Measurements from ENCODE around the gene AKAP6.

Gene AKAP6

DNA sequence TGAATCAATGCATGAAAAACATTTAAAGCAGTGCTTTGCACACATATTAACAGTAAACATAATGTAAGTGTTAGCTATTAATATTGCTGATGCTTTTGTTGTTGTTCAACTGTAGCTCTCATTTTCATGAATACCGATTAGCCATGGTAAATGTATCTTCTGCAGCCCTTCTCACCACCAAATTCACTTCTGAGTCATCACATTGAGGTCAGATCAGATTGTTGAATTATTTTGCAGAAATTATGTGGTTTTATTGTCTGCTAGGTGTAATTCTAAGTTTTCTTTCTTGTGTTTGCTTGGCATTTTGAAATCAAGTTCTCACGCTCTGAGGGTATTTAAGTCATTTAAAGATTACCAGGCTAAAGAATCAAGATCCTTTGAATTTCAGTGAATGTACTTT is 74.6 kb downstream of the AKAP6 start:
- DNase-seq (ENCODE audit: low read depth): no peak
- TF ChIP-seq, protein P1, sequence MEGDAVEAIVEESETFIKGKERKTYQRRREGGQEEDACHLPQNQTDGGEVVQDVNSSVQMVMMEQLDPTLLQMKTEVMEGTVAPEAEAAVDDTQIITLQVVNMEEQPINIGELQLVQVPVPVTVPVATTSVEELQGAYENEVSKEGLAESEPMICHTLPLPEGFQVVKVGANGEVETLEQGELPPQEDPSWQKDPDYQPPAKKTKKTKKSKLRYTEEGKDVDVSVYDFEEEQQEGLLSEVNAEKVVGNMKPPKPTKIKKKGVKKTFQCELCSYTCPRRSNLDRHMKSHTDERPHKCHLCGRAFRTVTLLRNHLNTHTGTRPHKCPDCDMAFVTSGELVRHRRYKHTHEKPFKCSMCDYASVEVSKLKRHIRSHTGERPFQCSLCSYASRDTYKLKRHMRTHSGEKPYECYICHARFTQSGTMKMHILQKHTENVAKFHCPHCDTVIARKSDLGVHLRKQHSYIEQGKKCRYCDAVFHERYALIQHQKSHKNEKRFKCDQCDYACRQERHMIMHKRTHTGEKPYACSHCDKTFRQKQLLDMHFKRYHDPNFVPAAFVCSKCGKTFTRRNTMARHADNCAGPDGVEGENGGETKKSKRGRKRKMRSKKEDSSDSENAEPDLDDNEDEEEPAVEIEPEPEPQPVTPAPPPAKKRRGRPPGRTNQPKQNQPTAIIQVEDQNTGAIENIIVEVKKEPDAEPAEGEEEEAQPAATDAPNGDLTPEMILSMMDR (IDR thresholded peaks at IDR 0.05; ENCODE audit: low read depth, low read length, missing control alignments): no peak
- no peak overlapping the region for H3K4me3 ChIP-seq (ENCODE audit: low read depth, low read length)

- no peak overlapping the region for H3K4me3 ChIP-seq (ENCODE audit: low read depth, low read length)
- no peak for DNase-seq (ENCODE audit: low read depth)
- TF ChIP-seq, protein P1 (IDR thresholded peaks at IDR 0.05; ENCODE audit: low read depth, low read length, missing control alignments): no peak
Observed at GRCh38 chr14:32404784-32405573, 75.9 kb downstream of the AKAP6 start.

DNA sequence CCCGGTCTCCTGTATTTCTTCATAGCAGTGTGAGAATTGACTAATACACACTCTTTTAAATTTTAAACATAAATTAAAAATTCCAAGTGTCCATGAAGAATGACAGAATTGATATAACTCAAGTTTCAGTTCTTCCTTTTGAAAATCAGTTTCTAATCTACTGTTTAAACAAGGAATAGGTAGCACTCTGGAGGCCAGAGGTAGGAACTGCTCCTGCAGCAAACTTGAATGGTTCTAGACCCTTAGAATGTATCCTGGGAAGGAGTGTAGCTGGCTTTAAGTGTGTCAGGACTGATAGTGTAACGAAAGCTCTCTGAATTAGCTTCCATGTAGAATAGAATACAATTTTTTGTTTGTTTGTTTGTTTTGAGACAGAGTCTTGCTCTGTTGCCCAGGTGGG is 76.8 kb downstream of the AKAP6 start:
- DNase-seq (ENCODE audit: low read depth): no peak
- TF ChIP-seq, protein P1 (IDR thresholded peaks at IDR 0.05; ENCODE audit: low read depth, low read length, missing control alignments): peak; percentile 19
- no peak overlapping the region for H3K4me3 ChIP-seq (ENCODE audit: low read depth, low read length)

DNA sequence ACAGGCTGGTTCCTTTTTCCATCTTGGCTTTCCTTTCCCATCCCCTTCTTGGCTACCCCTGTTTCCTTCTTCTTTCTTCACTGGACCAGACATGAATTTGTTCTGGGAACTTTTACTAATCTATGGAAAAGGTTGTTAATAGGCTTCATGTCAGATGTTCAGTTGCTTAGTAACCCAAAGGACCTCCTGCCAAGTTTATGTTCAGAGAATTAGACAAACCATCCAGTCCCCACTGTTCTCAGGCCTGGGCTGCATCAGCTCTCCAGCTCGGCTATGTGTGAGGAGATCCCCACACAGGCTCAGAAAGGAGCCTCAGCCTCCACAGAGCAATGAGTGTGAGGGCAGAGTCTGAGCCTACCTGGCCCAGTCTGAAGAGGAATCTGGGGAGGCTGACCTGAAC is 78.0 kb downstream of the AKAP6 start:
- DNase-seq (ENCODE audit: low read depth): no peak
- TF ChIP-seq, protein P1 (IDR thresholded peaks at IDR 0.05; ENCODE audit: low read depth, low read length, missing control alignments): no peak
- no peak overlapping the region for H3K4me3 ChIP-seq (ENCODE audit: low read depth, low read length)

DNA sequence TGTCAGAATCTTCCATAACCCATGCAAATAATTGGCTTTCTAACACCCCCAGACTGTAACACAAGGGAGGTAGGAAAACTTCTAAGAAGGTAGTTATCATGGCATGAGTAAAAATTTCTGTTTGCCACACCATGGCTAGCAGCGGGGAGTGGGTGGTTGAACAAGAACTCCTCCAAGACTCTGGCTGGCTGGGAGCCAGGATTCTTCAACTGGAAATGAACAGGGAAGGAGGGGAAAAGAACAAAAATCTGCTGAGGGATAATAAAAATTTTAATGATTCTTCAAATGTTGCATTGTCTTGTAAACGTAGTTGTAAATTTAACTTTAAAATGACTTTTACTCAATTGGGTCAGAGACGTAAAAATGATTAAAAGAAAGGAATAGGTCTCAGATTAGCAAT is 78.9 kb downstream of the AKAP6 start:
- TF ChIP-seq, protein P1 (IDR thresholded peaks at IDR 0.05; ENCODE audit: low read depth, low read length, missing control alignments): no peak
- H3K4me3 ChIP-seq (ENCODE audit: low read depth, low read length): no peak overlapping the region
- DNase-seq (ENCODE audit: low read depth): no peak

GRCh38 chr14:32412103-32412502 is 83.0 kb downstream of the AKAP6 start:
- DNase-seq (ENCODE audit: low read depth): no peak
- TF ChIP-seq, protein P1 (IDR thresholded peaks at IDR 0.05; ENCODE audit: low read depth, low read length, missing control alignments): no peak
- H3K4me3 ChIP-seq (ENCODE audit: low read depth, low read length): no peak overlapping the region

DNA sequence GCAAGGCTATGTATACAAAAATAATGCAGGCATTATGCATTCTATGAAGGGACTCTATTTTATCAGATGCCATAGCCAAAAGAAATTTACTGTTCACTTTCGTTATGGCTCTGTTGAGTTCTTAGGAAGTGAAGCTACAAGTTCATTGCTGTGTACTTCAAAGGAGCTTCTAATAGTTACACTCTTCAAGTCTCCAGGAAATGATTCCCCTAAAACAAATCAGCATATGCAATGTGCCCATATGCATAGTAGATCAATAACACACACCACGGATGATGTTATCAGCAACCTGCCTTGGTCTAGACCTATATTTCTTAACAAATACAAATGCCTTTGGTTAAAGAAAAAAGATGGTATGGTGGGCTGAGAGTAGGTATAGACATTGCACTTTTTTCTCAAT is 83.4 kb downstream of the AKAP6 start:
- TF ChIP-seq, protein P1 (IDR thresholded peaks at IDR 0.05; ENCODE audit: low read depth, low read length, missing control alignments): no peak
- DNase-seq (ENCODE audit: low read depth): no peak
- no peak overlapping the region for H3K4me3 ChIP-seq (ENCODE audit: low read depth, low read length)

Measured in GM12864 (cell line).